H1 (cell line): ENCODE results near the gene PLXNB2.

Experiments
- POLR2A ChIP-seq, 2 experiments: IDR thresholded peaks; 1 replicate in 1 of 2; 2 replicates in 1 of 2; pipeline ENCODE4 v1.6.1; 2011; ENCODE audit warnings: low read depth in 2 of 2, low read length in 2 of 2, mild to moderate bottlenecking in 2 of 2; ENCODE audit errors: control extremely low read depth in 1 of 2
- TF ChIP-seq, protein P1 (sequence below): IDR thresholded peaks from 2 replicates; pipeline ENCODE4 v1.6.1; 2012; ENCODE audit warnings: inconsistent platforms
- TF ChIP-seq, protein P2 (sequence below), 3 experiments: IDR thresholded peaks; 1 replicate in 2 of 3; 2 replicates in 1 of 3; pipeline versions ENCODE4 v1.5.1 to v1.6.1; 2011; ENCODE audit warnings: low read length in 3 of 3, mild to moderate bottlenecking in 3 of 3, inconsistent platforms in 2 of 3, low read depth in 1 of 3, moderate library complexity in 1 of 3; ENCODE audit not compliant: insufficient read depth in 1 of 3; ENCODE audit errors: control extremely low read depth in 1 of 3

DNA sequence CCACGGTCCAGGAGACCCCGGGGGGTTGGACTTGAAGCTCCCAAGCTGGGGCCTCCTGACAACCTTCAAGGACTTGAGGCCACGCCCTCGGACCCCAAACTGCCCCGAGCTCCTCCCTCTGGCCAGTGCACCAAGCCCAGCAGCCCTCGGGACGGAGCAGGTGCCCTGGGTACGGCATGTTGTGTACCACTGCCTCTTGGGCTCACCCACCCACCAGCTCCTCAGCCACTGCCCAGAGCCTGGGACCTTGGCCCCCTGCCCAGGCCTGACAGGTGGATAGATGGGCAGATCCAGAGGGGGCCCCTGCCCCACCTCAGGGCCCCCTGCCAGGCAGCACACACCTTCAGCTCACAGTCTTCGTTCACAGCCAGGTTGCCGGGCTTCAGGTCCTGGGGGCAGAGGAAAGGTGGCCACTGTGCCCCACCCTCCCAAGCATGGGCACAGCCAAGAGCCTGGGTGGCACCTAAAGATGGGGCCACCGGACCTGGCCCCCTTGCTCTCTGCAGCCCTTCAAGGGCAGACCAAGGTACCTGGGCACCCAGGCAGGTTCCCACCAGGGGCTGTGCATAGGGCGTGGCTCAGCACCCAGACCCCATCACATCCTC lies 51.1 kb downstream of the PLXNB2 start:
- TF ChIP-seq POLR2A (IDR thresholded peaks at IDR 0.05; ENCODE audit: control extremely low read depth in 1 of 2, low read depth in 2 of 2, low read length in 2 of 2), result no peak
- TF ChIP-seq, protein P1, sequence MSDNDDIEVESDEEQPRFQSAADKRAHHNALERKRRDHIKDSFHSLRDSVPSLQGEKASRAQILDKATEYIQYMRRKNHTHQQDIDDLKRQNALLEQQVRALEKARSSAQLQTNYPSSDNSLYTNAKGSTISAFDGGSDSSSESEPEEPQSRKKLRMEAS, result no peak
- TF ChIP-seq, protein P2, sequence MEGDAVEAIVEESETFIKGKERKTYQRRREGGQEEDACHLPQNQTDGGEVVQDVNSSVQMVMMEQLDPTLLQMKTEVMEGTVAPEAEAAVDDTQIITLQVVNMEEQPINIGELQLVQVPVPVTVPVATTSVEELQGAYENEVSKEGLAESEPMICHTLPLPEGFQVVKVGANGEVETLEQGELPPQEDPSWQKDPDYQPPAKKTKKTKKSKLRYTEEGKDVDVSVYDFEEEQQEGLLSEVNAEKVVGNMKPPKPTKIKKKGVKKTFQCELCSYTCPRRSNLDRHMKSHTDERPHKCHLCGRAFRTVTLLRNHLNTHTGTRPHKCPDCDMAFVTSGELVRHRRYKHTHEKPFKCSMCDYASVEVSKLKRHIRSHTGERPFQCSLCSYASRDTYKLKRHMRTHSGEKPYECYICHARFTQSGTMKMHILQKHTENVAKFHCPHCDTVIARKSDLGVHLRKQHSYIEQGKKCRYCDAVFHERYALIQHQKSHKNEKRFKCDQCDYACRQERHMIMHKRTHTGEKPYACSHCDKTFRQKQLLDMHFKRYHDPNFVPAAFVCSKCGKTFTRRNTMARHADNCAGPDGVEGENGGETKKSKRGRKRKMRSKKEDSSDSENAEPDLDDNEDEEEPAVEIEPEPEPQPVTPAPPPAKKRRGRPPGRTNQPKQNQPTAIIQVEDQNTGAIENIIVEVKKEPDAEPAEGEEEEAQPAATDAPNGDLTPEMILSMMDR (IDR thresholded peaks at IDR 0.05; ENCODE audit: control extremely low read depth in 1 of 3, insufficient read depth in 1 of 3, low read depth in 1 of 3, low read length in 3 of 3), result no peak
